PC-3 (cell line): ENCODE measurements around the gene EIF4G3. TPM values are rescaled to one million over a fixed set of nuclear protein-coding genes. Genes with fewer than 3 reads are reported as not detected.

ENCODE experiments used
- ATAC-seq: fragments of 200-7000 bp; cut with Tn5 transposase; 2 replicates; pipeline ENCODE4 v1.9.1; 2020; ENCODE audit warnings: mild to moderate bottlenecking, moderate library complexity
- BruUV-seq: library from RNA; stranded (reverse); fragments of 400-500 nt; replicated peaks from 2 replicates; lab custom pipeline; 2021; lab: Mats Ljungman, UMichigan
- CTCF ChIA-PET: fragments of 300-600 bp; sonication (Branson Sonifier 250); formaldehyde crosslinking; loops from one replicate; lab custom pipeline; 2022; ENCODE audit warnings: antibody characterized with exemption; lab: Charles Lee
- POLR2A ChIA-PET: fragments of 300-600 bp; sonication (Branson Sonifier 250); formaldehyde crosslinking; loops from one replicate; lab custom pipeline; 2022; ENCODE audit warnings: antibody characterized with exemption; ENCODE audit not compliant: unreplicated experiment; lab: Charles Lee
- DNase-seq: peaks from one replicate; pipeline ENCODE4 v3.0.0-alpha.2; 2015
- H2AFZ ChIP-seq: fragments of 300-600 bp; sonication (generic); 2 replicates; pipeline ENCODE4 v1.6.0; 2016; ENCODE audit warnings: antibody characterized with exemption, low read length
- H3F3A ChIP-seq: fragments of 300-600 bp; sonication (generic); one replicate; pipeline ENCODE4 v1.6.0; 2017; ENCODE audit warnings: antibody characterized with exemption, low read length, control low read depth, mild to moderate bottlenecking; ENCODE audit not compliant: unreplicated experiment
- H3K27ac ChIP-seq: fragments of 300-600 bp; sonication (generic); 2 replicates; pipeline ENCODE4 v1.5.1; 2016; ENCODE audit warnings: mild to moderate bottlenecking, low read length
- H3K27me3 ChIP-seq: fragments of 300-600 bp; sonication (generic); 2 replicates; pipeline ENCODE4 v1.6.1; 2016; ENCODE audit warnings: low read length, mixed read lengths
- H3K36me3 ChIP-seq: fragments of 300-600 bp; sonication (generic); 2 replicates; pipeline ENCODE4 v1.6.1; 2016; ENCODE audit warnings: low read depth, mixed run types, low read length, mixed read lengths
- H3K4me1 ChIP-seq: fragments of 300-600 bp; sonication (generic); 2 replicates; pipeline ENCODE4 v1.5.1; 2016; ENCODE audit warnings: low read length; ENCODE audit not compliant: insufficient read depth
- H3K4me2 ChIP-seq: fragments of 300-600 bp; sonication (generic); 2 replicates; pipeline ENCODE4 v1.6.0; 2016; ENCODE audit warnings: low read length
- H3K4me3 ChIP-seq: fragments of 300-600 bp; sonication (generic); 2 replicates; pipeline ENCODE4 v1.5.1; 2016; ENCODE audit warnings: mild to moderate bottlenecking, low read length, mixed read lengths
- H3K79me2 ChIP-seq: fragments of 300-600 bp; sonication (generic); 2 replicates; pipeline ENCODE4 v1.6.1; 2017; ENCODE audit warnings: low read length, mixed read lengths
- H3K9ac ChIP-seq: fragments of 300-600 bp; sonication (generic); 2 replicates; pipeline ENCODE4 v1.6.0; 2016; ENCODE audit warnings: mild to moderate bottlenecking, low read length
- H3K9me2 ChIP-seq: fragments of 300-600 bp; sonication (generic); replicated peaks from 2 replicates; pipeline ENCODE4 v1.6.1; 2016; ENCODE audit warnings: mixed run types, low read length, mixed read lengths
- H3K9me3 ChIP-seq: fragments of 300-600 bp; sonication (generic); 2 replicates; pipeline ENCODE4 v1.6.1; 2016; ENCODE audit warnings: low read length, mixed read lengths
- H4K20me1 ChIP-seq: fragments of 300-600 bp; sonication (generic); 2 replicates; pipeline ENCODE4 v1.6.1; 2016; ENCODE audit warnings: low read length, mixed read lengths
- EZH2 ChIP-seq: fragments of 300-600 bp; sonication (generic); IDR thresholded peaks from one replicate; pipeline ENCODE4 v1.6.1; 2017; ENCODE audit warnings: antibody characterized with exemption, mild to moderate bottlenecking, low read length; ENCODE audit not compliant: unreplicated experiment
- EZH2phosphoT487 ChIP-seq: fragments of 300-600 bp; sonication (generic); IDR thresholded peaks from 2 replicates; pipeline ENCODE4 v1.6.1; 2018; ENCODE audit warnings: mild to moderate bottlenecking, antibody characterized with exemption, low read length, borderline replicate concordance
- intact Hi-C: fragments of 100-400 bp; cut with micrococcal nuclease; formaldehyde crosslinking; loops from 2 replicates; pipeline ENCODE4 v1.9.0; 2023
- total RNA-seq: library from RNA; depleted of rRNA; stranded (reverse); fragments of >200 nt; gene quantifications from 2 replicates; pipeline ENCODE4 v1.2.3, GENCODE V29; 2014
- TF ChIP-seq, protein P1 (sequence below): fragments of 300-600 bp; sonication (generic); conservative IDR thresholded peaks from 2 replicates; pipeline ENCODE4 v1.5.1; 2017; ENCODE audit warnings: antibody characterized with exemption, low read depth, mild to moderate bottlenecking, low read length

The EIF4G3 gene
- total RNA-seq, 1 experiment from 2014 or later: 16.9 TPM

DNA sequence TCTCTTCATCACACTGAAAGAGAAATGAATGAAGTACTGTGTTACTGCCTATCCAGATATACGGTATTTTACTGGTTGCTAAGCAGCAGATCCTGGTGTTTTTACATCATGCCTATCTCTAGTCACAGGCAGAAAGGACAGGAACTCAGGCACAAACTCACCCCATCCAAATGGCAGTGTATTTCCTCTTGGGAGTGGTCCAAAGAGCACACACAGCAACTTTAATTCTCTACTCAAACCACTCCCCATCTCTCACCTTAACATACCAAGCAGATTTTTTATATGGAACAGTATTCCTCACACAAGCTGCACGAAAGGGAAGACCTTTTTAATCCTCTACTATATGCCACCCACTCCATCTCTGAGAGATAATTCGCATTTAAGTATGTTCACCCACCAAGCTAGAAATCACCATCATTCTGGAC, 27.3 kb downstream of the EIF4G3 start:
- ATAC-seq: peak; percentile 66
- peak overlapping the region; percentile 40; the same call in 1 of the 2 replicates for H3K4me3 ChIP-seq
- TF ChIP-seq, protein P1, sequence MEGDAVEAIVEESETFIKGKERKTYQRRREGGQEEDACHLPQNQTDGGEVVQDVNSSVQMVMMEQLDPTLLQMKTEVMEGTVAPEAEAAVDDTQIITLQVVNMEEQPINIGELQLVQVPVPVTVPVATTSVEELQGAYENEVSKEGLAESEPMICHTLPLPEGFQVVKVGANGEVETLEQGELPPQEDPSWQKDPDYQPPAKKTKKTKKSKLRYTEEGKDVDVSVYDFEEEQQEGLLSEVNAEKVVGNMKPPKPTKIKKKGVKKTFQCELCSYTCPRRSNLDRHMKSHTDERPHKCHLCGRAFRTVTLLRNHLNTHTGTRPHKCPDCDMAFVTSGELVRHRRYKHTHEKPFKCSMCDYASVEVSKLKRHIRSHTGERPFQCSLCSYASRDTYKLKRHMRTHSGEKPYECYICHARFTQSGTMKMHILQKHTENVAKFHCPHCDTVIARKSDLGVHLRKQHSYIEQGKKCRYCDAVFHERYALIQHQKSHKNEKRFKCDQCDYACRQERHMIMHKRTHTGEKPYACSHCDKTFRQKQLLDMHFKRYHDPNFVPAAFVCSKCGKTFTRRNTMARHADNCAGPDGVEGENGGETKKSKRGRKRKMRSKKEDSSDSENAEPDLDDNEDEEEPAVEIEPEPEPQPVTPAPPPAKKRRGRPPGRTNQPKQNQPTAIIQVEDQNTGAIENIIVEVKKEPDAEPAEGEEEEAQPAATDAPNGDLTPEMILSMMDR: no peak
- TF ChIP-seq EZH2phosphoT487 (no peak), EZH2 (no peak)

DNA sequence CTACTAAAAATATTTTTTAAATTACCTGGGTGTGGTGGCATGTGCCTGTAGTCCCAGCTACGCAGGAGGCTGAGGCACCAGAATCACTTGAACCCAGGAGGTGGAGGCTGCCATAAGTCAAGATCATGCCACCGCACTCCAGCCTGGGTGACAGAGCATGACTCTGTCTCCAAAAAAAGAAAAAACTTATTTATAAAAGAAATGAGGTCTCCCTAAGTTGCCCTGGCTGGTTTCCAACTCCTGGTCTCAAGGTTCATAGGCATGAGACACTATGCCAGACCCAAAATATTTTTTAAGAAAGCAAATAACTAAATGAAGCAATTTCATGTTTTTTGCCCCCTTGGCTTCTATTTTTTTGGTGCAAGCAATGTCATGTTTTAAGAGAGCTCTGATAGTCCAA, 32.9 kb downstream of the EIF4G3 start:
- no peak overlapping the region for H2AFZ ChIP-seq
- ATAC-seq (no peak), DNase-seq (no peak)
- H3F3A ChIP-seq: no peaks in the 10 kb centered on the region
- intact Hi-C loops: no loop called here
- no peaks in the 10 kb centered on the region for H4K20me1 ChIP-seq
- POLR2A ChIA-PET: no interaction called here
- BruUV-seq: no TSS peak
- H3K36me3 ChIP-seq: no peaks in the 10 kb centered on the region; the same call in 1 of the 2 replicates
- peaks cover 2% of the 10 kb centered on the region for H3K4me1 ChIP-seq
- TF ChIP-seq EZH2: no peak
- TF ChIP-seq EZH2phosphoT487: no peak
- TF ChIP-seq, protein P1: no peak
- H3K9me2 ChIP-seq: no peaks in the 10 kb centered on the region
- H3K4me3 ChIP-seq: no peak overlapping the region
- H3K9ac ChIP-seq: no peak overlapping the region
- H3K27me3 ChIP-seq: no peaks in the 10 kb centered on the region
- CTCF ChIA-PET: no interaction called here
- no peak overlapping the region for H3K4me2 ChIP-seq
- H3K79me2 ChIP-seq: peaks cover 15% of the 10 kb centered on the region
- no peak overlapping the region for H3K27ac ChIP-seq
- H3K9me3 ChIP-seq: no peaks in the 10 kb centered on the region

More for the DNA sequence above, 27.3 kb downstream of the EIF4G3 start:
- Histone ChIP-seq H3K4me1 (peaks cover 24% of the 10 kb centered on the region), H3K9me3 (no peaks in the 10 kb centered on the region), H3K79me2 (peaks cover 40% of the 10 kb centered on the region), H3K9me2 (no peaks in the 10 kb centered on the region), H3F3A (peaks cover 8% of the 10 kb centered on the region), H3K36me3 (no peaks in the 10 kb centered on the region; the same call in 1 of the 2 replicates), H3K27ac (peak overlapping the region; percentile 81), H3K4me2 (peak overlapping the region; percentile 63), H2AFZ (0 out of 2 replicates have a peak overlapping the region, but pooled peaks have one; percentile 58), H3K9ac (peak overlapping the region; percentile 52), H4K20me1 (no peaks in the 10 kb centered on the region), H3K27me3 (no peaks in the 10 kb centered on the region)
- intact Hi-C loops: no loop called here
- no TSS peak for BruUV-seq
- CTCF ChIA-PET: interaction anchor here (1.2 kb wide), 1 partner anchor 453 kb away, joined by 5 read pairs; no protein-coding TSS in a partner anchor
- peak; percentile 74 for DNase-seq
- POLR2A ChIA-PET: interaction anchor here (0.5 to 0.7 kb wide), 3 partner anchors 10 to 365 kb away, joined by 3 to 4 read pairs (median 4); no protein-coding TSS in a partner anchor

DNA sequence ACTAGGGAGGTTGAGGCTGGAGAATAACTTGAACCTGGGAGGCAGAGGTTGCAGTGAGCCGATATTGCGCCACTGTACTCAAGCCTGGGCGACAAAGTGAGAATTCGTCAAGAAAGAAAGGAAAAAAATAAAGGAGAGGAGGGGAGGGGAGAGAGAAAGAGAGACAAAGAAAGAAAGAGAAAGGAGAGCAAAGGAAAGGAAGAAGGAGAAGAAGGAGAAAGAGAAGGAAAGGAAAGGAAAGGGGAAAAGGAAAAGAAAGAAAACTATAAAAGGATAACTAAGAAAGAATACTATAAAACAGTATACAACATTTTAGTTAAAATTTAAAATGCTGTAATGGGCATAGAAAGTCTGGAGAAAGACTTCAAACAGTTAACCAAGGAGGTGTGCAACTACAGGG, 33.6 kb downstream of the EIF4G3 start:
- no peak for TF ChIP-seq EZH2
- no peak for TF ChIP-seq EZH2phosphoT487
- TF ChIP-seq, protein P1: no peak
- no peak for ATAC-seq
- no peak overlapping the region for H3K4me2 ChIP-seq
- no peaks in the 10 kb centered on the region for H3F3A ChIP-seq
- H3K9me2 ChIP-seq: no peaks in the 10 kb centered on the region
- no peaks in the 10 kb centered on the region for H3K4me1 ChIP-seq
- no peak for DNase-seq
- H2AFZ ChIP-seq: no peak overlapping the region
- H3K4me3 ChIP-seq: no peak overlapping the region
- H4K20me1 ChIP-seq: no peaks in the 10 kb centered on the region
- CTCF ChIA-PET: no interaction called here
- no peaks in the 10 kb centered on the region for H3K27me3 ChIP-seq
- H3K79me2 ChIP-seq: peaks cover 16% of the 10 kb centered on the region
- BruUV-seq: no TSS peak
- no peaks in the 10 kb centered on the region for H3K9me3 ChIP-seq
- H3K9ac ChIP-seq: no peak overlapping the region
- no peaks in the 10 kb centered on the region; the same call in 1 of the 2 replicates for H3K36me3 ChIP-seq
- intact Hi-C loops: no loop called here
- H3K27ac ChIP-seq: no peak overlapping the region
- POLR2A ChIA-PET: no interaction called here
